Esophagus squamous epithelium (tissue), 5 donors: Measurements from ENCODE around the gene SREBF2. TPM values are rescaled to one million over a fixed set of nuclear protein-coding genes. Genes with fewer than 3 reads are reported as not detected.

Source experiments
- DNase-seq: peaks from one replicate; lab custom pipeline; 2025; lab: John Stamatoyannopoulos, UW
- H3K27ac ChIP-seq, 4 donors: fragments of 200-600 bp; sonication (generic); one replicate each; pipeline ENCODE4 v1.5.1; 2016 to 2019; ENCODE audit warnings: mild to moderate bottlenecking in 1 of 4
- H3K27me3 ChIP-seq, 4 donors: fragments of 200-600 bp; sonication (generic); 1 replicate in 3 of 4; 2 replicates in 1 of 4; pipeline versions ENCODE4 v1.5.1 to v1.6.0; 2017 to 2021; ENCODE audit warnings: antibody characterized with exemption in 1 of 4
- H3K36me3 ChIP-seq, 3 donors: fragments of 200-600 bp; sonication (generic); one replicate each; pipeline ENCODE4 v1.5.1; 2016 to 2019
- H3K4me1 ChIP-seq, 3 donors: fragments of 200-600 bp; sonication (generic); one replicate each; pipeline ENCODE4 v1.5.1; 2017 to 2019
- H3K4me3 ChIP-seq, 4 donors: fragments of 200-600 bp; sonication (generic); 1 replicate in 3 of 4; 2 replicates in 1 of 4; pipeline ENCODE4 v1.5.1; 2016 to 2019; ENCODE audit warnings: mild to moderate bottlenecking in 2 of 4, moderate library complexity in 1 of 4
- H3K9me3 ChIP-seq, 3 donors: fragments of 200-600 bp; sonication (generic); one replicate each; pipeline ENCODE4 v1.5.1; 2016 to 2019
- POLR2A ChIP-seq, 4 donors: fragments of 450-650 bp; IDR thresholded peaks; one replicate each; pipeline ENCODE4 v1.6.1; 2017; ENCODE audit warnings: antibody characterized with exemption in 4 of 4, mild to moderate bottlenecking in 4 of 4, moderate library complexity in 3 of 4
- WGBS, 2 donors: methylation state at CpG; one replicate each; pipeline ENCODE4 v1.1.5; 2018; 5-methylcytosine and 5-hydroxymethylcytosine counted together
- intact Hi-C: fragments of 100-400 bp; cut with DNase I; formaldehyde crosslinking; loops from one replicate; pipeline ENCODE4 v1.15.0; 2022
- total RNA-seq, 4 donors: library from RNA; depleted of rRNA; stranded (reverse); fragments of >200 nt; gene quantifications; one replicate each; pipeline ENCODE4 v1.1.0, GENCODE V29; 2016
- TF ChIP-seq, protein P1 (sequence below), 6 experiments: fragments of 450-650 bp in 4 of 6; fragments of 200-600 bp in 2 of 6; sonication (generic) in 2 of 6; IDR thresholded peaks; one replicate each; pipeline ENCODE4 v1.5.1; 2016 to 2019; ENCODE audit warnings: antibody characterized with exemption in 6 of 6, mild to moderate bottlenecking in 4 of 6, moderate library complexity in 4 of 6
- donor health status: DM: yes; HTN: yes; CAD: no.

The SREBF2 gene
- total RNA-seq, 4 donors from 2014 or later, result 72.8 to 138 (median 98.6) TPM

DNA sequence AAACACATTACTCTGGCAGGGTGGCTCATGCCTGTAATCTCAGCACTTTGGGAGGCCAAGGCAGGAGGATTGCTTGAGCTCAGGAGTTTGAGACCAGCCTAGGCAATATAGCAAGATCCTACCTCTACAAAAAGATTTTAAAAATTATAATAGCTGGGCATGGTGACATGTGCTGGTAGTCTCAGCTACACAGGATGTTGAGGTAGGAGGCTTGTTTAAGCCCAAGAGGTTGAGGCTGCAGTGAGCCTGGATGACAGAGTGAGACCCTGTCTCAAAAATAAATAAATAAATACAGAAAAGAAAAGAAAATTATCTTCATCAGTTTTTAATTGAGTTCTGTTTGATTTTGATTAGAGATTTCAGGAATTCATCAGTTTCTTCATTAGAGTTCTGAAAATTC is 27.3 kb upstream of the SREBF2 start:
- DNase-seq, result no peak
- no peak for TF ChIP-seq POLR2A (IDR thresholded peaks at IDR 0.05)
- TF ChIP-seq, protein P1, sequence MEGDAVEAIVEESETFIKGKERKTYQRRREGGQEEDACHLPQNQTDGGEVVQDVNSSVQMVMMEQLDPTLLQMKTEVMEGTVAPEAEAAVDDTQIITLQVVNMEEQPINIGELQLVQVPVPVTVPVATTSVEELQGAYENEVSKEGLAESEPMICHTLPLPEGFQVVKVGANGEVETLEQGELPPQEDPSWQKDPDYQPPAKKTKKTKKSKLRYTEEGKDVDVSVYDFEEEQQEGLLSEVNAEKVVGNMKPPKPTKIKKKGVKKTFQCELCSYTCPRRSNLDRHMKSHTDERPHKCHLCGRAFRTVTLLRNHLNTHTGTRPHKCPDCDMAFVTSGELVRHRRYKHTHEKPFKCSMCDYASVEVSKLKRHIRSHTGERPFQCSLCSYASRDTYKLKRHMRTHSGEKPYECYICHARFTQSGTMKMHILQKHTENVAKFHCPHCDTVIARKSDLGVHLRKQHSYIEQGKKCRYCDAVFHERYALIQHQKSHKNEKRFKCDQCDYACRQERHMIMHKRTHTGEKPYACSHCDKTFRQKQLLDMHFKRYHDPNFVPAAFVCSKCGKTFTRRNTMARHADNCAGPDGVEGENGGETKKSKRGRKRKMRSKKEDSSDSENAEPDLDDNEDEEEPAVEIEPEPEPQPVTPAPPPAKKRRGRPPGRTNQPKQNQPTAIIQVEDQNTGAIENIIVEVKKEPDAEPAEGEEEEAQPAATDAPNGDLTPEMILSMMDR (IDR thresholded peaks at IDR 0.05), result no peak
- intact Hi-C loops, result no loop called here
- Histone ChIP-seq H3K4me1 (peaks cover 4 to 17% (median 8%) of the 10 kb centered on the region in 3 donors), H3K9me3 (no peaks in the 10 kb centered on the region), H3K4me3 (no peak overlapping the region), H3K36me3 (peaks cover 0 to 26% (median 0%) of the 10 kb centered on the region in 3 donors), H3K27ac (no peak overlapping the region), H3K27me3 (no peaks in the 10 kb centered on the region)

DNA sequence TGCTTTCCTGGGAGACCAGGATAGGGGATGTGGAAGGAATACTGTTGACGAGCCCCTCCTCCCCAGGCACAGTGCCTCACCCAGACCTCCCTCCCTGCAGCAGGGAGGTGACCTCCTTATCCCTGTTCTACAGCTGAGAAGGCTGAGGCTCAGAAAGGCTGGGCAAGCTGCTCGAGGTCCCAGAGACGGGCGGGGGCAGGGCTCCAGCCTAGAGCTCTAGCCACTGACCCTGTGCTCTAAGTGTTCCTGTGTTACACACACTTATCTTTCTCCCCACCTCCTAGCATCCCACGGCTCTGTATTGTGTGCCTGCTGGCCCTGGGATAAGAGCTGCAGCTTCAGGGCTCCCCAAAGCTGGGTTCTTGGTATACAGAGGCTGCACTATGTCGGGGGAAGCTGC is 24.5 kb upstream of the SREBF2 start:
- intact Hi-C loops, result no loop called here
- no peaks in the 10 kb centered on the region for H3K4me1 ChIP-seq
- H3K4me3 ChIP-seq, result no peak overlapping the region
- peaks cover 0 to 54% (median 2%) of the 10 kb centered on the region in 3 donors for H3K36me3 ChIP-seq
- no peaks in the 10 kb centered on the region for H3K9me3 ChIP-seq
- WGBS, 2 donors, result 75 to 79% methylated on average over 2 to 6 of the region's 6 CpGs
- DNase-seq, result no peak
- no peak for TF ChIP-seq POLR2A (IDR thresholded peaks at IDR 0.05)
- TF ChIP-seq, protein P1 (IDR thresholded peaks at IDR 0.05), result no peak
- no peaks in the 10 kb centered on the region for H3K27me3 ChIP-seq
- H3K27ac ChIP-seq, result no peak overlapping the region

DNA sequence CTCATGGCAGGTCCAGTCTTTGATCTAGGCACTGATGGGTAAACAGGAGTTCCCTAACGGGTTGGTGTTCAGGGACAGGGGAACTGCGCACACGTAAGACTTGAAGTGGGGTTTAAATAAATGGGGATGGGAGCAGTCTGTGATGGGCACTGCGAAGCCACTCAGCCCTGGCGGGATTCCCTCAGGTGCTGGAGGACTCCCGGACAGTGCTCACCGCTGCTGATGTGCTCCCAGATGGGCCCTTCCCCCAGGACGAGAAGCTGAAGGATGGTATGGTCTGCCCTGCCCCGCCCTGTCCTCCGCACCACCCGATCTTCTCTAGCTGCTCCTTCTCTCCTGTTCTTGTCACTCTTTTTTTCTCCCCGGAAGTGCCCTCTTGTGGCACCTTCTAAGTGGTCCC is 22.9 kb upstream of the SREBF2 start:
- Histone ChIP-seq H3K4me3 (no peak overlapping the region), H3K27me3 (no peaks in the 10 kb centered on the region), H3K9me3 (no peaks in the 10 kb centered on the region), H3K27ac (no peak overlapping the region), H3K36me3 (peaks cover 0 to 68% (median 5%) of the 10 kb centered on the region in 3 donors), H3K4me1 (no peaks in the 10 kb centered on the region)
- WGBS, 2 donors, result 89 to 91% methylated on average over 11 to 12 of the region's 12 CpGs
- DNase-seq, result no peak
- TF ChIP-seq, protein P1 (IDR thresholded peaks at IDR 0.05), result no peak
- TF ChIP-seq POLR2A (IDR thresholded peaks at IDR 0.05), result no peak
- intact Hi-C loops, result no loop called here

DNA sequence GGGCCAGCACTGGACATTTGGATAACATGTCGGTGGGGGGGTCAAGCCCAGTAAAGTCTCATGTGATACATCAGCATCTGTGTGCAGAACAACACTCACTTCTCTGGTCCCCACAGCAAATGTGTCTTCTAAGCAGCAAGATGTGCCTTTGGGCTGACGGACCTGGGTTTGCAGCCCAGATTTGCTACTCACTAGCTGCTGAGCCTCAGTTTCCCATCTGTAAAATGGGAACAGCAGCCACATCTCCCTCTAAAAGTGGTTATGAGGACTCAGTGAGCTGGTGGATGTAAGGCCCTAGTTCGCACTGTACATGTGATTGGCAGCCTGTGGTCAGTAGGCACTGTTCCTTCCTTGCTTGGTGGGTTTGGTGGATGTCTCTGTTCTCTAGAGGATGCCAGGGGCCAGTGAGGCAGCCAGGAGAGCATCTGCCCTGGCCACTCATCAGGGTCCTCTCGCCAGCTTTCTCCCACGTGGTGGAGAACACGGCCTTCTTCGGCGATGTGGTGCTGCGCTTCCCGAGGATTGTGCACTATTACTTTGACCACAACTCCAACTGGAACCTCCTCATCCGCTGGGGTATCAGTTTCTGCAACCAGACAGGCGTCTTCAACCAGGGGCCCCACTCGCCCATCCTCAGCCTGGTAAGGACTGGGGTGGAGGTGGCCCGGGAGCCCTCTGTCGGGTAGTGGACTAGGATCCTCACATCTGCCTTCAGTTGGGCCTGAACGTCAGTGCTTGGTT is 19.9 kb upstream of the SREBF2 start:
- WGBS, 2 donors, result 90 to 93% methylated on average over 11 to 16 of the region's 16 CpGs
- DNase-seq, result no peak
- no peaks in the 10 kb centered on the region for H3K27me3 ChIP-seq
- peaks cover 0 to 88% (median 5%) of the 10 kb centered on the region in 3 donors for H3K36me3 ChIP-seq
- H3K4me1 ChIP-seq, result no peaks in the 10 kb centered on the region
- TF ChIP-seq POLR2A (IDR thresholded peaks at IDR 0.05), result no peak
- TF ChIP-seq, protein P1 (IDR thresholded peaks at IDR 0.05), result no peak
- H3K9me3 ChIP-seq, result no peaks in the 10 kb centered on the region
- H3K4me3 ChIP-seq, result no peak overlapping the region
- no peak overlapping the region for H3K27ac ChIP-seq
- intact Hi-C loops, result no loop called here

DNA sequence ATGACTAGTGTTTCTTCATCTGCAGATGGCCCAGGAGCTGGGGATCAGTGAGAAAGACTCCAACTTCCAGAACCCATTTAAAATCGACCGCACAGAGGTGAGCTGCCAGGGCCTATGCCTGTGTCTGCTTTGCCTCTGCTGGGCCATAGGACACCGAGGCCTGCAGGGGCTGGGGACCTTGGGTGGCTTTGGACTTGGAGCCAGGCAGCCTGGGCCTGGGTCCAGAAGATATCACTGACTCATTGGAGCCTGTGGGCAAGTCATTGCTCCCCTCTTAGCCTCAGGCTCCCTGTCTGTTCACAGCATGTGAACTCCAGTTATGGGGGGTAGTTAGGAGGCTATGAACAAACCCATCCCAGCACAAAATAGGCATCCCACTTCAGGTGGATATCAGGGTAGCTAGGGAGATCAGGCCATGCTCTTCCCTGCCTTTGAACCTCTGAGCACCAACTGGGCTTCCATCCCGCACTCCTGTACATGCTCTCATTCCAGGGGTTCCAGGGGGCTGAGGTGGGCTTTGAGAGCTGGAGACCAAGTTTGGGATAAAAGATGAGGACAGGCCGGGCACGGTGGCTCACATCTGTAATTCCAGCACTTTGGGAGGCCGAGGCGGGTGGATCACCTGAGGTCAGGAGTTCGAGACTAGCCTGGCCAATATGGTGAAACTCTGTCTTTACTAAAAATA is 19.0 kb upstream of the SREBF2 start:
- H3K9me3 ChIP-seq, result no peaks in the 10 kb centered on the region
- intact Hi-C loops, result no loop called here
- H3K4me1 ChIP-seq, result no peaks in the 10 kb centered on the region
- H3K4me3 ChIP-seq, result no peak overlapping the region
- peaks cover 0 to 80% (median 5%) of the 10 kb centered on the region in 3 donors for H3K36me3 ChIP-seq
- no peak for TF ChIP-seq POLR2A (IDR thresholded peaks at IDR 0.05)
- TF ChIP-seq, protein P1 (IDR thresholded peaks at IDR 0.05), result no peak
- DNase-seq, result no peak
- no peaks in the 10 kb centered on the region for H3K27me3 ChIP-seq
- 94 to 100% methylated on average over 3 to 6 of the region's 9 CpGs for WGBS, 2 donors
- no peak overlapping the region for H3K27ac ChIP-seq
